NK-92 (cell line): ENCODE results near the gene KATNB1.
"Not testable (repeated sequence)": the region's sequence is repeated elsewhere in the genome, so short reads cannot be mapped to it uniquely, and the experiment has no call there.

Source experiments
- DNase-seq: peaks from one replicate; lab custom pipeline; 2025; ENCODE audit not compliant: unreplicated experiment; lab: John Stamatoyannopoulos, UW

Gene KATNB1

GRCh38 chr16:57701759-57702371 lies 33.7 kb upstream of the KATNB1 start:
- no peak for DNase-seq

- no peak for DNase-seq
Measured at GRCh38 chr16:57703416-57704010, 32.1 kb upstream of the KATNB1 start.

- no peak for DNase-seq
Measured at GRCh38 chr16:57704011-57704904, 31.3 kb upstream of the KATNB1 start.

GRCh38 chr16:57704905-57705852 lies 30.4 kb upstream of the KATNB1 start:
- no peak for DNase-seq

- no peak for DNase-seq
Measured at GRCh38 chr16:57706717-57707116, 28.9 kb upstream of the KATNB1 start.

- no peak for DNase-seq
Measured at GRCh38 chr16:57707331-57707730, 28.2 kb upstream of the KATNB1 start.

GRCh38 chr16:57708168-57708567 lies 27.4 kb upstream of the KATNB1 start:
- no peak for DNase-seq

GRCh38 chr16:57709663-57710062 lies 25.9 kb upstream of the KATNB1 start:
- DNase-seq = no peak

- DNase-seq = no peak
Measured at GRCh38 chr16:57711346-57711745, 24.2 kb upstream of the KATNB1 start.

GRCh38 chr16:57711993-57712392 lies 23.6 kb upstream of the KATNB1 start:
- no peak for DNase-seq

- not testable (repeated sequence) for DNase-seq
Measured at GRCh38 chr16:57712569-57712968, 23.0 kb upstream of the KATNB1 start.

- no peak for DNase-seq
Measured at GRCh38 chr16:57713596-57713995, 22.0 kb upstream of the KATNB1 start.

- no peak for DNase-seq
Measured at GRCh38 chr16:57714047-57714446, 21.5 kb upstream of the KATNB1 start.

GRCh38 chr16:57720142-57720575 lies 15.4 kb upstream of the KATNB1 start:
- no peak for DNase-seq

GRCh38 chr16:57721356-57722209 lies 14.0 kb upstream of the KATNB1 start:
- DNase-seq = no peak

- no peak for DNase-seq
Measured at GRCh38 chr16:57722210-57722499, 13.4 kb upstream of the KATNB1 start.

GRCh38 chr16:57722651-57723050 lies 12.9 kb upstream of the KATNB1 start:
- no peak for DNase-seq

- no peak for DNase-seq
Measured at GRCh38 chr16:57723170-57723569, 12.4 kb upstream of the KATNB1 start.

- no peak for DNase-seq
Measured at GRCh38 chr16:57724531-57724930, 11.0 kb upstream of the KATNB1 start.

- no peak for DNase-seq
Measured at GRCh38 chr16:57725151-57725550, 10.4 kb upstream of the KATNB1 start.
